PC-9 (cell line): Measurements from ENCODE around the gene LPAR1. TPM values are rescaled to one million over a fixed set of nuclear protein-coding genes. Genes with fewer than 3 reads are reported as not detected.

Experiments used
- BruUV-seq: library from RNA; stranded (reverse); fragments of 400-500 nt; replicated peaks from 2 replicates; lab custom pipeline; 2021; lab: Mats Ljungman, UMichigan
- CTCF ChIA-PET: fragments of 300-600 bp; sonication (Branson Sonifier 250); formaldehyde crosslinking; loops from one replicate; lab custom pipeline; 2022; ENCODE audit warnings: antibody characterized with exemption; lab: Charles Lee
- POLR2A ChIA-PET: fragments of 300-600 bp; sonication (Branson Sonifier 250); formaldehyde crosslinking; loops from one replicate; lab custom pipeline; 2022; ENCODE audit warnings: antibody characterized with exemption; ENCODE audit not compliant: unreplicated experiment; lab: Charles Lee
- DNase-seq, 2 experiments: peaks; one replicate each; pipeline versions ENCODE4 v3.0.0 to v3.0.0-alpha.2; 2015 to 2022; ENCODE audit warnings: mixed read lengths in 1 of 2
- H2AFZ ChIP-seq: fragments of 200-600 bp; sonication (generic); 2 replicates; pipeline ENCODE4 v1.8.1; 2017; ENCODE audit warnings: antibody characterized with exemption
- H3F3A ChIP-seq: fragments of 200-600 bp; sonication (generic); 2 replicates; pipeline ENCODE4 v1.8.1; 2017; ENCODE audit warnings: antibody characterized with exemption, mild to moderate bottlenecking, low read depth; ENCODE audit not compliant: insufficient read depth
- H3K27ac ChIP-seq: fragments of 200-600 bp; sonication (generic); 2 replicates; pipeline ENCODE4 v1.6.1; 2016; ENCODE audit warnings: mixed run types
- H3K27me3 ChIP-seq: fragments of 200-600 bp; sonication (generic); 2 replicates; pipeline ENCODE4 v1.6.1; 2016; ENCODE audit warnings: low read depth, mixed run types; ENCODE audit not compliant: insufficient read depth
- H3K36me3 ChIP-seq: fragments of 200-600 bp; sonication (generic); 2 replicates; pipeline ENCODE4 v1.6.1; 2016; ENCODE audit warnings: low read depth, mixed run types
- H3K4me1 ChIP-seq: fragments of 200-600 bp; sonication (generic); replicated peaks from 2 replicates; pipeline ENCODE4 v1.6.1; 2016; ENCODE audit warnings: mixed run types; ENCODE audit not compliant: insufficient read depth
- H3K4me2 ChIP-seq: fragments of 200-600 bp; sonication (generic); 2 replicates; pipeline ENCODE4 v1.6.1; 2017; ENCODE audit warnings: mixed run types
- H3K4me3 ChIP-seq: fragments of 200-600 bp; sonication (generic); 2 replicates; pipeline ENCODE4 v1.6.1; 2016; ENCODE audit warnings: mixed run types
- H3K79me2 ChIP-seq: fragments of 200-600 bp; sonication (generic); 2 replicates; pipeline ENCODE4 v1.6.1; 2017; ENCODE audit warnings: low read depth, mixed run types
- H3K9me2 ChIP-seq: fragments of 200-600 bp; sonication (generic); 2 replicates; pipeline ENCODE4 v1.8.1; 2017; ENCODE audit warnings: mild to moderate bottlenecking; ENCODE audit not compliant: insufficient read depth
- H3K9me3 ChIP-seq: fragments of 200-600 bp; sonication (generic); 2 replicates; pipeline ENCODE4 v1.8.1; 2016; ENCODE audit warnings: low read depth; ENCODE audit not compliant: insufficient read depth
- H4K20me1 ChIP-seq: fragments of 200-600 bp; sonication (generic); 2 replicates; pipeline ENCODE4 v1.8.1; 2017; ENCODE audit not compliant: insufficient read depth
- EZH2 ChIP-seq: fragments of 200-600 bp; sonication (generic); IDR thresholded peaks from 2 replicates; pipeline ENCODE4 v1.8.0; 2017; ENCODE audit warnings: antibody characterized with exemption, low read depth
- intact Hi-C: fragments of 100-400 bp; cut with micrococcal nuclease; formaldehyde crosslinking; loops from one replicate; pipeline ENCODE4 v1.10.0; 2022; ENCODE audit not compliant: unreplicated experiment
- total RNA-seq: library from RNA; stranded (reverse); gene quantifications from 2 replicates; pipeline ENCODE4 v1.2.3, GENCODE V29; 2021
- TF ChIP-seq, protein P1 (sequence below): fragments of 200-600 bp; sonication (generic); conservative IDR thresholded peaks from 2 replicates; pipeline ENCODE4 v1.6.1; 2017; ENCODE audit warnings: mixed run types, antibody characterized with exemption, mild to moderate bottlenecking, moderate library complexity

LPAR1 gene
- total RNA-seq, 1 experiment from 2014 or later, result 11.8 TPM

DNA sequence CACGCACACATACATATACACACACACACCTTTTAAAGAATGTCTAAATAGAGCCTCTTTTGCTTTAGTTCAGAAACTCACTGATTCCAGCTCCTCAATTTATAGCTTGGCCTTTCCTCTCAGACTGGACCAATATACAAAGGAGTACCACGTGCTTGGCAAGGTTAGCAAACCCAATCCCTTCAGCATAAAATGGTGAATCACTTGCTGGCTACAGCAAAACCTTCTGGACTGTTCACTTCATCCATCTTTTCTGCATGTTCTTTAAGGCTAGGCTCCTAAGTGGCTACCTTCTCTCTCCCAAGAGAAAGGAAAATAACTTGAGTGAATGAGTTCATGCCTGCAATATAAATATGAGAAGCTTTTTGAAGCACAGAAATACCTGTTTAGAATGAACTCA lies 109.7 kb downstream of the LPAR1 start:
- Histone ChIP-seq H3K4me3 (no peak overlapping the region), H3K9me3 (peaks cover 5% of the 10 kb centered on the region; the same call in 1 of the 2 replicates), H2AFZ (no peak overlapping the region), H4K20me1 (no peaks in the 10 kb centered on the region), H3K27me3 (no peaks in the 10 kb centered on the region), H3F3A (no peaks in the 10 kb centered on the region), H3K79me2 (0 out of 2 replicates have a peak, but pooled peaks cover 2% of the 10 kb centered on the region), H3K4me2 (no peak overlapping the region), H3K9me2 (no peaks in the 10 kb centered on the region), H3K36me3 (peaks cover 6% of the 10 kb centered on the region; the same call in 1 of the 2 replicates), H3K4me1 (no peaks in the 10 kb centered on the region), H3K27ac (no peak overlapping the region)
- CTCF ChIA-PET, result no interaction called here
- POLR2A ChIA-PET, result no interaction called here
- DNase-seq, result no peak
- no peak for TF ChIP-seq EZH2
- TF ChIP-seq, protein P1, sequence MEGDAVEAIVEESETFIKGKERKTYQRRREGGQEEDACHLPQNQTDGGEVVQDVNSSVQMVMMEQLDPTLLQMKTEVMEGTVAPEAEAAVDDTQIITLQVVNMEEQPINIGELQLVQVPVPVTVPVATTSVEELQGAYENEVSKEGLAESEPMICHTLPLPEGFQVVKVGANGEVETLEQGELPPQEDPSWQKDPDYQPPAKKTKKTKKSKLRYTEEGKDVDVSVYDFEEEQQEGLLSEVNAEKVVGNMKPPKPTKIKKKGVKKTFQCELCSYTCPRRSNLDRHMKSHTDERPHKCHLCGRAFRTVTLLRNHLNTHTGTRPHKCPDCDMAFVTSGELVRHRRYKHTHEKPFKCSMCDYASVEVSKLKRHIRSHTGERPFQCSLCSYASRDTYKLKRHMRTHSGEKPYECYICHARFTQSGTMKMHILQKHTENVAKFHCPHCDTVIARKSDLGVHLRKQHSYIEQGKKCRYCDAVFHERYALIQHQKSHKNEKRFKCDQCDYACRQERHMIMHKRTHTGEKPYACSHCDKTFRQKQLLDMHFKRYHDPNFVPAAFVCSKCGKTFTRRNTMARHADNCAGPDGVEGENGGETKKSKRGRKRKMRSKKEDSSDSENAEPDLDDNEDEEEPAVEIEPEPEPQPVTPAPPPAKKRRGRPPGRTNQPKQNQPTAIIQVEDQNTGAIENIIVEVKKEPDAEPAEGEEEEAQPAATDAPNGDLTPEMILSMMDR, result no peak
- intact Hi-C loops, result no loop called here
- BruUV-seq, result no TSS peak

DNA sequence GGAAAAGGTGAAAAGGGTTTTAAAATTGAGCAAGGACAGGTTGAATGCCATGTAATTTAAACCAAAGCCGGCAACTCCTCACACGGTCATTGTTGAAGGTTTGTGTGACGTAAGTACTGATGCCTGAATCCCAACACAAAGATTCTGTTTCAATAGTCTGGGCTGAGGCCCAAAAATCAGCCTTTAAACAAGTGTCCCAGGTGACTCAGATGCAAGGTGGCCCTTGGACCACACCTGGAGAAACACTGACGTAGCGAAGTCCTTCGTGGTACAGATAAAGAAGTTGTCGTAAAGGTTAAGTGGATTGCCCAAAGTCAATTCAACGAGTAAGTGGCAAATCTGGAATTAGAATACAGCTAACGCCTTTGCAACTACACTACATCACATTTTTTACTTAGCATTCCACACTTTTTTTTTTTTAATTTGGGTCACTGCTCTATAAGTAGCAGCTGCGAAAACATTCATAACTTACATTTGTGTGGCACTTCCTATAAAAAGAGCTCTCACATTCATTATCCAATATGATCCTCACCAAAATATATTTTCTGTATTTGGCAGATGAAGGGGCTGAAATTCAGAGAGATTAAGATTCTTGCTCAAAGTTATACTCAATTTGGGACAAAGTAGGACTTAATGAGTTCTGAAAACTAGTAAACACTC lies 111.3 kb downstream of the LPAR1 start:
- Histone ChIP-seq H3K36me3 (0 out of 2 replicates have a peak, but pooled peaks cover 11% of the 10 kb centered on the region), H3K79me2 (0 out of 2 replicates have a peak, but pooled peaks cover 2% of the 10 kb centered on the region), H3K9me3 (peaks cover 5% of the 10 kb centered on the region; the same call in 1 of the 2 replicates), H3K4me1 (0 out of 2 replicates have a peak, but pooled peaks cover 4% of the 10 kb centered on the region), H2AFZ (no peak overlapping the region), H3K4me2 (no peak overlapping the region), H3K9me2 (no peaks in the 10 kb centered on the region), H3K4me3 (no peak overlapping the region), H3K27me3 (no peaks in the 10 kb centered on the region), H3K27ac (no peak overlapping the region), H4K20me1 (no peaks in the 10 kb centered on the region), H3F3A (no peaks in the 10 kb centered on the region)
- TF ChIP-seq, protein P1, result no peak
- no peak for TF ChIP-seq EZH2
- intact Hi-C loops, result no loop called here
- ChIA-PET POLR2A (no interaction called here), CTCF (interaction anchor here (0.6 kb wide), 1 partner anchor 372 kb away, joined by 3 read pairs; no protein-coding TSS in a partner anchor)
- peak in 1 of 2 experiments; percentile 53 for DNase-seq
- no TSS peak for BruUV-seq

DNA sequence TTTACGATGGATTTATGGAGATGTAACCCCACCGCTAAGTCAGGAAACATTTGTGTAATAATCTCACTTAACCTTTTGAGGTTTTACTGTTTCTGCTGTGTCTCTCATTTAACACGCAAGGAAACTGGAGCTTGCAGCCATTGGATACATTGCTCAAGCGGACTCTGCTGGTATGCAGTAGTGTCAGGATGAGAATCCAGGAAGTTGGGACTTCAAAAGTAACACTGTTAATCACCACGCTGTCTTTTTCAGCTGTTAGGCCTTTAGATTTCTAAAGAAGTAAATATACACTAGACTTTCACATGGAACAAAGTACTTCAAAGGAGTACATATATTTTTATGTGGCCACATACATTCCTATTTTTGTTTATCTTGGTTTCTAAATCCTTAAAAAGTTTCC lies 114.7 kb downstream of the LPAR1 start:
- Histone ChIP-seq H4K20me1 (no peaks in the 10 kb centered on the region), H3K9me2 (no peaks in the 10 kb centered on the region), H3K79me2 (0 out of 2 replicates have a peak, but pooled peaks cover 7% of the 10 kb centered on the region), H3K9me3 (peaks cover 9% of the 10 kb centered on the region; the same call in 1 of the 2 replicates), H3K4me3 (no peak overlapping the region), H3K27ac (no peak overlapping the region), H3K4me1 (peaks cover 34% of the 10 kb centered on the region), H3F3A (peaks cover 26% of the 10 kb centered on the region), H3K36me3 (0 out of 2 replicates have a peak, but pooled peaks cover 18% of the 10 kb centered on the region), H3K27me3 (no peaks in the 10 kb centered on the region), H3K4me2 (no peak overlapping the region), H2AFZ (no peak overlapping the region)
- CTCF ChIA-PET, result no interaction called here
- TF ChIP-seq, protein P1, result no peak
- TF ChIP-seq EZH2, result no peak
- intact Hi-C loops, result loop anchor here (5.0 kb wide), 1 partner anchor 176 kb away; no protein-coding TSS in a partner anchor
- no peak for DNase-seq
- no TSS peak for BruUV-seq
- POLR2A ChIA-PET, result no interaction called here
